ENCODE measurements around the gene ADAT3.

- no peak for TF ChIP-seq CTCF (IDR thresholded peaks at IDR 0.05 in 4 of 5, conservative IDR thresholded peaks at IDR 0.05 in 1 of 5)
- no peak for TF ChIP-seq POLR2A (IDR thresholded peaks at IDR 0.05)
These were observed 48.4 kb downstream of the ADAT3 start for GRCh38 chr19:1953441-1954094.
